ENCODE results near the gene CYP46A1. TPM values are rescaled to one million over a fixed set of nuclear protein-coding genes. Genes with fewer than 3 reads are reported as not detected.

Gene CYP46A1
- total RNA-seq, 1 donor from 2014 or later: 3.1 TPM

GRCh38 chr14:99730876-99731546 lies 46.9 kb downstream of the CYP46A1 start:
- DNase-seq: no peak

GRCh38 chr14:99731547-99732435 lies 47.7 kb downstream of the CYP46A1 start:
- no peak for DNase-seq

- DNase-seq: no peak
These were observed 48.5 kb downstream of the CYP46A1 start for GRCh38 chr14:99732436-99733210.

GRCh38 chr14:99733211-99733539 lies 49.1 kb downstream of the CYP46A1 start:
- DNase-seq: no peak

DNA sequence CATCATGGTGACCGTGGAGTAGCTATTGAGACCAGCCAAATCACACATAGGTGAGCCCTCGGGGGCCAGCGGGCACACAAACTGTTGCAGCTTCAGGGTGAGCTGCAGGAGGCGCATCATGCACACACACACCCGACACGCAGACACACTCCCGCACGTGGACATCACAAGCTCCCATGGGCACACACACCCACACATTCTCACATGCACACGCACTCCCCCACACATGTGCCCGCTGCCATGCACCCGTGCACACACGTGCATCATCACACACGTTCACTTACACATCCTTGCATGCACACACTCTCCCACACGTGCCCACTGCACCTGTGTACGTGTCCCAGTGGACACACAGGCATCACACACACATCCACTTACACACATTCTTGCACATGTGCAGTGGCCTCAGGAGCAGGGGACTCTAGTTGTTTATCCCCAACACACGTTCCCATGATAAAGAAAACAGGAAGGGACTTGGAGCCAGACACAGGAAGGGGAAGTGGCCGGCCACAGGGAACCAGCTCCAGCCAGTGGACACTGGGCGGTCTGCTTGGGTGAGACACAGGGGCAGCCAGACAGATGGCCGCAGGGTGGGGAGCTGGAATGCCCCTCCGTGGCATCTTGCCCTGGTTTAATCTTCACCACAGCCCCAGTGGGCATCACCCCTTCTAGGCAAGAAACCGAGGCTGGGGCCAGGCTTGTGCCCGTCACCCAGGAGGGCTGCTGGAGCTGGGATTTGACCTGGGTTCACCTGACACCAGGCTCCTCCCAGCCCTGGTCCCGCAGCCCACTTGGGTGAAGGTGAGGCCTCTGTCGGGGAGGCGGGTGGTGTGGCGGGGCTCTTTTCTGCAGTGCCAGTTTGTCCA lies 49.7 kb downstream of the CYP46A1 start:
- DNase-seq: no peak

DNA sequence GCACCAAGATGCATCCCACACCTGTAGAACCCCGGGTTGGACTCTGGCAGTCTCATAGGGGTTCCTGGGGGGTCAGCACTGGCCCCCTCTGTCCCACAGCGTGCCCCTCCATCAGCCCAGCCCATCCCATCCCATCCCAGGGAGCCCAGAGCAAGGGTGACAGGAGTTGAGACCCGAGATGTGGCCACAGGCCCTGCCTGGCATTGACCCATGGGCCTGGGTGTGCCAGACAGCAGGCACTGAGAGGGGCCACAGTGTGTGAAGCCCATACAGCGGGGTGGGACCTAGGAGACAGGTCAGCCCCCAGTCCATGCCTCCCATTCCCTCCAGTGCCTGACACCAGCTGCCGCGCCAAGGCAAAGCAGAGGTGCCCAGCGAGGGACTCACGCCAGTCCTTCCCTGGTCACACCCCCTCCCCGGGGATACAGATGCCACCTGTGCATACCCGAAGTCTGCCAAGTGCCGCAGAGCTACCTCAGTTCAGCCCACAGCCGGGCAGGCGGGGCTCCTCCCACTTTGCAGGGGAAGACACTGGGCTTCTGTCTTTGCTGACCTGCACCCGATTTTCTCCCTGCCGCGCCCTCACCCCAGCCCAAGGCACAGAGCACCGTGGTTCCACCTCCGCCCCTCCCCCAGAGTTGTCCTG lies 50.4 kb downstream of the CYP46A1 start:
- DNase-seq: no peak

- DNase-seq: no peak
These were observed 51.4 kb downstream of the CYP46A1 start for GRCh38 chr14:99735189-99736135.

DNA sequence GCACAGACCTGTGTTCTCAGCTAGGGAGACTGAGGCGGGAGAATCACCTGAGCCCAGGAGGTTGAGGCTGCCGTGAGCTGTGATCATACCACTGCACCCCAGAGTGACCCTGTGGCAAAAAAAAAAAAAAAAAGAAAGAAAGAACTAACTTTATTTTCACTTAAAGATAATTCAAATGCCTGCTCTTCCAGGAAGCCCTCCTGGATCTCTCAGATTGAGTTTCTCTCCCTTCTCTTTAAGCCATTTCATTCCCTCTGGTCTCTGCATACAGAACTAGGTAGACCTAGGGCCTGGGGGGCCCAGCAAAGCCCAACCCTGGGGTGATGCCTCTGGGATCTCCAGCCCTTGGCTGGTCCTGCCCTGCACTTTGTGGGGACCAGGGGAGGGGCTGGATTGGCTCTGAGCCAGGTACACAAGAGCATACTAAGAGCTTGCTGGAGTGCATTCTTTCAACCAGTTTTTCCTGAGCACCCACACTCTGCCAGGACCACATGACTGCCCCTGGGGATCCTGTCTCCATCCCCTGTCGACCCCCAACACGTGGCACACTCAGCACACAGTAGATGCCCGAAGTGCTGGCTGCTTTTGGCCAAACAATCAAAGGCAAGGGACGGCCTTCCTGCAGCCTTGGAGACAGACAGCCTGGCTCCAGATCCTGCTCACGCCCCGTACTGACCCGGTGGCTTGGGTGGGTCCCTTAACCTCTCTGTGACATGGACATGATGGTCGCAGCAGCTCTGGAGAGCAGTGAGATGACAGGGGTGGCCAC lies 52.7 kb downstream of the CYP46A1 start:
- DNase-seq: no peak

DNA sequence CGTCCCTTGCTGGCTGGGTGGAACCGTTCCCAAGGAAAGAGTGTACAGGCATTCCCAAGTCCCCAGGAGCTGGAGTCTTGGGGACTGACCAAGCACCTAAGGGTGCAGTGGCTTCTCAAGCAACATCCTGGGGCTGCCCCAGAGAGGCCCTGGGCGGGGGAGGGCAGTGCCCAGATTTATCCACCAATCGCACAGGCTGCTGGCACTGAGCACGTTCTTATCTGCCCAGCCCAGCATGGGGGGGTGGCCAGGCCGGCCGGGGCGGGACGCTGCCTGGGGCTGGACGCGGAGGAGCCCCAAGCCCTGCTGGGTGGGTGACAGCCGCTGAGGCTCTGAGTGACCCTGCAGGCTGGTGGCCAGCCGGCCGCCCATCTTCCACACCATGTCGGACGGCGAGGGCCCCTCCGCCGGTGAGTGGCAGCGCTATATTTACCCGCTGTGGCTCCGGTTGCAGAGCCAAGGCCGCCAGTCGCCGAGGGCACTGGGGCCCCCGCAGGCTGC lies 53.4 kb downstream of the CYP46A1 start:
- peak; percentile 79 for DNase-seq

DNA sequence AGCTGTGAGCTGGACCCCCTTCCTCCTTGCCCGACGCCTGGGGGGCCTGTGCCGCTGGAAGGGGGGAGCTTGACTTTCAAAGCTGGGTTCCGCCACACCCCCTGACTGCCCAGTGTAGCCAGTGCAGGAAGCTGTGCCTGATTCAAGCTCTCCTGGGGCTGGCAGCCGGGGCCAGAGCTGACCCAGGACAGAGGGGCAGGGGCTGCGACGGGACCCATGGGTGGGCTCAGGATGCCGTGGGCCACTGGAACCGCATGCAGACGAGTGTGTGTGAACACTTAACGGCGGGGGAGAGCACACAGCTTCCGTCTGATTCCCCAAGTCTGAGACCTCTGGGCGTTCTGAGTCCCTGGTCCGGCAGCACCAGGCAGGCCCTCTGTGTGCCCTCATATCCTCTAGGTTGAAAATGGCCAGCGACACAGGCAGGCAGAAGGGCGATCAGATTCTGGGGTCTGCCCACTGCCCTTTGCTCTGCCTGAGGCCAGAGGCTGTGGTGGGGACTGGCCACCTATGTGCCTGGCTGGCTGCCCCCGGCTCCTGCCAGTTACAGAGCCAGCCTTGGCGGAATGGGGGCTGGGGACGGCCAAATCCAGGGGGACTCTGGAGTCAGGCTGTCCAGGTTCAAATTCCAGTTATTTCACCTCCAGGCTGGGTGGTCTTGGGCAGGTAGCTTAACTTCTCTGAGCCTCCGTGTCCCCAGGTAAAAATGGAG lies 54.0 kb downstream of the CYP46A1 start:
- no peak for DNase-seq

DNA sequence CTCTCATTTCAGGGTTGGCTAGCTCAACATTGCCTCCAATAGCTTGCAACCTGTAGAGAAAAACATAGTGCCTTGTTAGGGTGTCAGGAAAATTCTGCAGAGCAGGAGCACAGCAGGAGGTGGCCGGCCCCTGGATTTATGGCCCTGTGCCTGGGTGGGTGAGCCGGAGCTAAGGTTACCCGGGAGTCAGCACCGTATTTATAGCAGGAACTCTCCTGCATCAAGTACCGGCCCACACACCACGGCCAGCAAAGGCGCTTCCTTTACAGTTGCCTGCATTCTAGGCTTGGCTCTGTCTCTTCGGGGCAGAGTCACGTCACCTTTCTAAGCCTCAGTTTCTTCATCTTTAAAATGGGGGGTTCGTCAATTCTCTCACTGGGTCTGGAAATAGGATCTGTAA lies 56.3 kb downstream of the CYP46A1 start:
- DNase-seq: no peak

- DNase-seq: no peak
These were observed 57.3 kb downstream of the CYP46A1 start for GRCh38 chr14:99741227-99741976.

DNA sequence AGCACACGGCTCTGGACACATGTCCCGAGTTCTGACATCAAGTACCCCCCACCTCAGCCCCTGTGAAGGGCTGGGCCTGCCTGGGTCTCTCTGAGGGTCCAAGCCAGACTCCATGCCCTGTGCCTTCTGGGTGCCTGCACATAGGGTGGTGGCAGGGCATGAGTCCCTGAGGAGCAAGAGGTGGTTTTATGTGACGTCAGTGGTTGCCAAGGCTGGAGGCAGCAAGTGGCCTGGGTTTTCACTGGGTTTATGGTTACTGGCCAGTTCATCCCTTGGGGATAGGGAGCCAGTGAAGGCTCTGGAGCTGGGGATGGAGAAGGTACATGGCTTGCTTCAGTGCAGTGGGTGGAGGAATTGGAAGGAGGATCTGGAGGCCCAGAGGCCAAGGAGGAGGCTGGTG lies 58.0 kb downstream of the CYP46A1 start:
- DNase-seq: no peak

DNA sequence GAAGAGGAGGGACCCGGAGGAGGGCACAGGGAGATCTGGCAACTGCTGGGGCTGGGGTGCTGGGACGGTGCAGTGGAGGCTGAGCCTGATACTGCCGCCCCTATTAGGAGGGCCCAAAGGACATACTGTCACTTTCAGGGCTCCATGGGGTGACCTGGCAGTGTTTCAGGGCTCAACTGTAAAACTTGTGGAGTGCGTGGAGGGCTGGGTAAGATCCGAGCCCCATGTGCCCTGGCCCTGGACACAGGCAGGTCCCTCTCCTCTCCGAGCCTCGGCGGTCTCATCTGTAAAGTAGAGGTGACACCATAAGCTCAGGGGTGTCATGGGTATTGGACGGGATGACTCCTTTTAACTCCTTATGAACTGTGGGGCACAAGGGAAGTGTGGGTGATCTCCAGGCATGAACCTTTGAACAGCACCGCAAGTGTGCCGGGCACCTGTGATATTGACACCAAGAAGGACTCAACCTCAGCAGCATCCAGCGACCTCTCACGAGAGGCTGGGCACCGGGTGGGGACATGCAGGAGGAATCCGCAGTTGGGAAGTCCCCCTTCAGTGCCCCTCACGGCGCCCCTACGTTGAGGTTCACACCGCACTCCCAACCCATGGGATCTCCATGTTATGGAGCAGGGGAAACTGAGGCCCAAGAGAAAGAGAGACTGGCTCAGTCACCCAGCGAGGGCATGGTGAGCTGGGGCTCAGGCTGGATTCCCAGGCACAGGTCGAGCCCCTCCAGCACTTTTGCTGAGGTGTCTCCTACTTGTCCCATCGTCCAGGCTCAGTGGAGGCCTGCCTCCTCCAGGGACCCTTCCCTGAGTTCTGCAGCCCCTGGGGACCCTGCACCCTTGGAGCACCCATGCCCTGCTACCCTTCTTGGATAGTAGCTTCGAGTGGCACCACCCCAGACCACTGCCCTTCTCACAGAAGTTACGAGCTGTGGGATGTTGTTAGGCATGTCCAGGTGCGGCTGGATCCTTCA lies 58.7 kb downstream of the CYP46A1 start:
- no peak for DNase-seq

DNA sequence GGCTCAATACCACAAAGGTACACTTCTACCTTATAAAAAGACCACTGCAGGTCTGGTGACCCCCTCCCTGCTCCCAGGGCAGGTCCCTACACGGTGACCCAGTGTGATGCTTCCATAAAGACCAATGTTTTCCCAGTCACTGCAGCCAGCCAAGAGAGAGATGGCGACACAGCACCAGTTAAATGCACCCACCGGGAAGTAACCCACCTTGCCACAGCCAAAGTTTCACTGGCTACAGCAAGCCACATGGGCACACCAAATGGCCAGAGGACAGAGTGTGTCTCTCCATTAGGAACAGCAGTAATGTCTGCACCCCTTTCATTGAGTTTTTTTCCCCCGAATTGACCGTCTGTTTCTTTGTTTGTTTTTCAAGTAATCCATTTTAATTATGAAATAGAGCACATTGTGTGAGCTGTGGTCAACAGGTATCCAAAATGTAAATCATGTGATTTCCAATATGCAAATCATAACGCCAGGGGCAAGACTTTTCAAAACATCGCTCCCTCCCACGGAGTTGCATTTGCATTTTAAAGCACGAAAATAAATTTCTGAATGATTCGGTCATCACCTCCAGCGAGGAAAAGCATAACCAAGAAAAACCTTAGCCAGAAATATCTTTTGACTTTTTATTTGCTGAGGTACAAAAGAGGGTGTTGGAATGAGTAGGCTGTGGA lies 60.2 kb downstream of the CYP46A1 start:
- no peak for DNase-seq

DNA sequence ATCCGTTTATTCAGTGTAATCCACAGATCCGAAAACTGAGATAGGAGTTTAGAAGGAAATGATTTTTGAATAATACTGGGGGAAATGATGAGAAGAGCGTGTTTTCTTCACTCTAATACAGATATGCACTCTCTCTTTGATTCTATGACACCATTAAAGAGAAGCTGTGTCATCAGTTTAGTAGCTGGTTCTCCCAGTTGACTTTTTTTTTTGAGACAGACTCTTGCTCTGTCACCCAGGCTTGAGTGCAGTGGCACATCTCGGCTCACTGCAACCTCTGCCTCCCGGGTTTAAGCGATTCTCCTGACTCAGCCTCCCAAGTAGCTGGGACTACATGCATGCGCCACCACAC lies 60.8 kb downstream of the CYP46A1 start:
- DNase-seq: no peak

Data from tongue (tissue), 2 donors.